Stimulated activated naive CD4-positive, alpha-beta T cell treated with Interleukin-2 at 50 U/mL for 16 hours (primary cell): Measurements from ENCODE around the gene PRTFDC1.
A peak's percentile ranks its signal among the peaks of the same experiment; 100 is the strongest.
"Not testable (repeated sequence)": the region's sequence is repeated elsewhere in the genome, so short reads cannot be mapped to it uniquely, and the experiment has no call there.

Source experiments
- DNase-seq: peaks from one replicate; lab custom pipeline; 2025; lab: John Stamatoyannopoulos, UW

The PRTFDC1 gene, protein sequence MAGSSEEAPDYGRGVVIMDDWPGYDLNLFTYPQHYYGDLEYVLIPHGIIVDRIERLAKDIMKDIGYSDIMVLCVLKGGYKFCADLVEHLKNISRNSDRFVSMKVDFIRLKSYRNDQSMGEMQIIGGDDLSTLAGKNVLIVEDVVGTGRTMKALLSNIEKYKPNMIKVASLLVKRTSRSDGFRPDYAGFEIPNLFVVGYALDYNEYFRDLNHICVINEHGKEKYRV

DNA sequence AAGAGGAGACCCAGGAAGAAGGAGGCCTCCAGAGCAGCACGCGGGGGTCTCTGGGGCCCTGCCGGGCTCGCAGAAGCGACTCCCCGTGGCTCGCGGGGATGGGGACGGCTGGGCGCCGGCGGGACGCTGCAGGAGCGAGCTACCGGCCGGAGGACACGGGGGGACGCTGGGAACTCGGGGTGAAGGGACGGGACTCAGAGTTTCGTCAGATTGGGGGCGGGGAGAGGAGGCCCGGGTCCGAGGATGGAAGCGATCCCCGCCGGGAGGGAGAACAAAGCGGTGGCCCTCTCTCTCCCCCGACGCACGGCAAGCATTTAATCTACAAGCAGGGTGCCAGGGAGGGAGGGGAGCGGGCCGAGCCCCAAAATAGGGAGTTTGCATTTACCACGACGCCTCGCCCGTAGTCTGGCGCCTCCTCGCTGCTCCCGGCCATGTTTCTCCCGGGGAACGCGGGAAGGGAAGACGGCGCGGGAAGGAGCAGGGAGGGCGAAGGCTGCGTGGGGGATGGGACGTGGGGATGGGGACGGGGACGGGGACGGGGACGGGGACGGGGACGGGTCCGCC lies at the start of gene PRTFDC1:
Gene PRTFDC1, minus strand, starts transcription at position 464 of the 564 bp plus-strand sequence. Its CDS starts 31 bp downstream, at position 433.
- DNase-seq: peak; percentile 30

DNA sequence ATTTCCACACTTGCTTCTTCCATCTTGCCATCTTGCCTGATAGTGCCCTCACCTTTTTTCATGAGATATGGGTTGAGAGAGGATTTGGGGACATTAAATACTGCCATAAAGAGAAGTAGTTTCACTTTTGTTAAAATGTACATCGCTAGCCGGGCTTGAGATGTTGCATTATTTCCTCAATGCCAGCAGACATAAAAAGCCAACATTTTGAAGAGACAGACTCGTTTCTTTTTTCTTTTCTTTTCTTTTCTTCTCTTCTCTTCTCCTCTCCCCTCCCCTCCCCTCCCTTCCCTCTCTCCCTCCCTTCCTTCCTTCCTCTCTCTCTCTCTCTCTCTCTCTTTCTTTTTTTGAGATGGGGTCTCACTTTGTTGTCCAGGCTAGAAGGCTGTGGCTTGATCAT lies 45.6 kb upstream of the PRTFDC1 start:
- DNase-seq: no peak

DNA sequence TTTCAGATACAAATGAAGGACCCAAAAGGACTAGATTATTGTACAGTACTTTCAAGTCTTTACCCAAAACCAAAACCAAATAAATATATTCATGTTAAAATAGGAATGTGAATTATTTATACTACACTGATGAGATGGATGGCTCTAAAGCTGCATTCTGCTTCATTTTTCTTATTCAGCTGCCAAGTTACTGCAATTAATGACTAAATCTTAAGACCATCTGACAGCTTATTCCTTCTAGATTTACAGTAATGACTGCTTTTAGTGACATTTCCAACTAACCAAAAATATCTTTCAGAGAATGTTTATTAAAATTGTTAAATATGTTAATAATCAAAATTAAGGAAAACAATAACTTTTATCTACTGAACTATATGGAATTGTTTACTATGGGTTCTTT lies 42.7 kb upstream of the PRTFDC1 start:
- no peak for DNase-seq

DNA sequence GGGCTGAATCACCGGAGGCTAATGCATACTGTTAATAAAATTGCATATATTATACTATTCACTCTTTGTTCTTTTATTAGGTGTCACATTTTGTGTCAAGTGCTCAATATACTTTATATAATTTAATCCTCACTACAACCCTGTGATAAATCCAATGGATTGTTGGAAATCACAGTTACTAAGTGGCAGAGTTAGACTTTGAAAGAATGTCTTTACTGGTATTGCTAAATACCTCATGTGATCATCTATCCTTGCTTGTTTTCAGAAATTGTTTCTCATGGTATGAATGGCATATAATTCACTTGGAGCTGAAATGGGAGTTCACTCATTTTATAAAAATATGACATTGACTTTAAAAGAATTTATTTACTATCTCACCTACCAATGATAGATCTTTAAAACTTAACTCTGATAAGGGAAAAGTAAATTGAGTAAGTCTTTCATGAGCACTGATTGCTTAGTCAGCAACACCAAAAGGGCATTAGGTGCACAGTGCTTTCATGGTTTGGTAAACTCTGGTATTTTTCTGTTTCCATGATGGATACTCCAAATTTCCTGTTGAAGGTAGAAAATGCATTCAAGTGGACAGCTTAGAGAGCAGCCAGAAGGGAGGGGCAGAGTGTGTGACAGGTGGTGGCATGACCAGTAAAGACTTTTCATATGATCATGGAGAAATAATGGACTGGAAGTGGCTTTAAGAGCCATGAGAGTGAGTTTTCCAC lies 41.0 kb upstream of the PRTFDC1 start:
- no peak for DNase-seq

DNA sequence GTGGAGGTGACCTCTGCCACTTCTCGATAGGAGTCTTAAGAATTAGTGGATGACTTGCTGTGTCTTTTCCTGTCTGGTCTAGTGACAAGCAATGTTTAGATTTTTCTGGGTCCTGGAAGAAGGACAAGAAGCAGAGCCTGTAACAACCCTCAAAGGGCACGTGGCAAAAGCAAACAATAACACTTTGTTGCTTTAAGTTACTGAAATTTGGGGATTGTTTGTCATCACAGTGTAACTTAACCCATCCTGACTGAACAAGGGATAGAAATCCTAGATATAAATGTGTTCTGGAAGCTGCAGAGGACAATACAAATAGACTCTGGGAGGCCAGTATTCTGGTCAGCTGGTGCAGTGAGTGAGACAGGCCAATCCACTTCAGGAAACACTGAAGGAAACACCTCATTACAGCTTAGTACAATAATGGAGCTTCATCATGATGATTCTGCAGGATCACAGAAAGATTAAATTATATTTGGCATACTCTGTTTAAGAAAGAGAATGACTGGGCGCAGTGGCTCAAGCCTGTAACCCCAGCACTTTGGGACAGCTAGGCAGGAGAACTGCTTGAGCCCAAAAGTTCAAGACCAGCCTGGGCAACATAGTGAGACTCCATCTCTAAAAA lies 40.2 kb upstream of the PRTFDC1 start:
- no peak for DNase-seq

DNA sequence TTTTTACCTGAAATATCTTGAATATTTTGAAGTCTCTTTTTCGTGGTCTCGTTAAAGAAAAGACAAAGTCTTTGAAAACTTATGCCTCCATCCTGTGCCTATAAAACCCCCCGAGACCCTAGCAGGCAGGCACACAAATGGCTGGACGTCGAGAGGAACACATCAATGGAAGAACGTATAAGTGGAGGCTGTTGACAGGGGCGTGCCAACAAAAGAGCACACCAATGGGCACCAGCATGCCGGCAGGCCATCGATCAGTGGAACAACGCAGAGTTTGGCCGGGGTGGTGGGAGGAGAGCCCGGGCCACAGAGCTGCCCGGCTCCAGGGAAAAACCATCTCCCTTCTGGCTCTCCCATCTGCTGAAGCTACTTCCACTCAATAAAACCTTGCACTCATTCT lies 38.9 kb upstream of the PRTFDC1 start:
- no peak for DNase-seq

DNA sequence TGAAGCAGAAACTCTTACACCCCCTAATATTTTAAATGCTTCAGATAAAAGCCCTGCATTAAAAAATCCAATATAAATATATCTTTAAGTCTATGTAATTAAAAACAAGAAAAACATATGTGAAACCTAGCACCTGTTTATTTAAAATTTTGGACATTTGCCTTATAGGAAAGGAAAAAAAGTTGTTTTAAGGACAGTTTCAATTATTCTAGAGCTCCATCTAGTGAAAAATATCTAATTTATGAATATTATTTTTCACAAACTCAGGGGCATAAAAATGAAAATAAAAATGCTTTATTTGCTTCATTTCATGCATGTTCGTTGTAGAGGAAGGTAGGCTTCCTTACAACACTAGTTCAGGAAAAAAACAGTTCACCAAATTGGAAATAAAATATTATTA lies 37.5 kb upstream of the PRTFDC1 start:
- no peak for DNase-seq

DNA sequence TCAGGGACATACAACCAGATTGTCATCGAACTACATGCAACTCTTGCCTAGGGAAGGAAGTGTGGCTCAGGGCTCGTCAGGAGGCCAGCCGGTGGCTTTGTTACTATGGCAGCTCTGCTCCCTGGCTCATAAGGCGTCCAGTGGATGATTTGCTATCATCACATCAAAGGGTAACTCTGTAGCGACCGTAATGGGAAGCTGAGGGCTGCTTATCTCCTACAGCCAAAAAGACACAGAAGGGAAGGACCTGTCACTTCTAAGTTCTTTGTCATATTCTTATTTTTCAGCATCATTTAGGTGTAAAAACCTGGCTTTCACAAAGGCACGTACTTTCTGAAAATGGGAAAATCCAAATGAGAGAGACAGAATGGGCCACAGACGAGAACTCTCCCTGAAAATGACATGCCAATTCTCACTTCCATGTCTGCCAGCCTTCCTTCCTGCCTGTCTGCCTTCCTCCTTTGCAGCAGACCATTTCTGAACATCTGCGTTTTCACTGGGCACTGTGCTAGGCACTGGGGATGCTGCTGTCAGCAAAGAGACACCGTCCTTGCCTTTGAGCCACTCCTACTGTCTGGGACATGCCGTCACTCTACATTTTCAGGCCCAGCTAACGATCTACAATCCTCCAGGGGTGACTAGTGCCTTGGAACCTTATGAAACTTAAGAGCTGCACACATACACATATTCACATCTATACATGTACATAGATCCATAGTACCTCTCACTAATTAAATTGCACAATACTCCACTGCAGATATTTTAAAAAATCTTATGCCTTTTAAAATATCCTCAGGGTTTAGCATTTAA lies 36.6 kb upstream of the PRTFDC1 start:
- no peak for DNase-seq

DNA sequence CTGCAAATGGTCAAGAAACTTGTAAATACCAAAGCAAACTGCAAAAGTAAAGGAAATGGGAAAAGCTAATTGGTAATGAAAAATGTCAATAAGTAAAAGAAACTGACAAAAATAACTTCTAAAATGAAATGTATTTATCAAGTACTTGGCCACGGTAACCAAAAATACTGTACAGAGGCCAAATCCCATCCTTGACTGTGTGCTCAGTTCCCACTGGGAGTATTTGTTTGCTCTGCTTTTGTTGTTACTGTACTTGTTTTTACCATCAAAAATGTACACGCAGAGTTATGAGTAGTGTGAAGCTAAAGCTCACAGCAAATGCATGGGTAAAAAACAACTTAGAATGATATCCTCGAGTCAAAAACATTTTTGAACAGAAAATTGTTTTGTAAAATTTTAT lies 32.5 kb upstream of the PRTFDC1 start:
- no peak for DNase-seq

DNA sequence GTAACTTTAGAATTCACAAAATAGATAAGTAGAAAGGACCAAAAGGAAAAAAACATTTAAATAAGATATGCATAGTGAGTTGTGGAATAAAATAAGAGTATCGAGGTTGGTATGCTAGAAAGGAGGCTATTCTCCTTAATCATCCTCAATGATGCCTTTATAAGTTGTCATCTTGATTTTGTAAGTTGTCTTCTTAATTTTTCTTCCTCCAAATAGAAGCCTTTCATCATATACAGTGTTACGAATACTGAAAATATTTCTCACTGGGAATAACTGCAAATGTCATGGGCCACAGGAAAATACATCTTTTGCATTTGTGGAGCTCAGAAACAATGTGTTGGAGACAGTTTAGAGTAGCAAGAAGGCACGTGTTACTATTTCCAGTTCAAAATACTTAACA lies 31.5 kb upstream of the PRTFDC1 start:
- DNase-seq: no peak

DNA sequence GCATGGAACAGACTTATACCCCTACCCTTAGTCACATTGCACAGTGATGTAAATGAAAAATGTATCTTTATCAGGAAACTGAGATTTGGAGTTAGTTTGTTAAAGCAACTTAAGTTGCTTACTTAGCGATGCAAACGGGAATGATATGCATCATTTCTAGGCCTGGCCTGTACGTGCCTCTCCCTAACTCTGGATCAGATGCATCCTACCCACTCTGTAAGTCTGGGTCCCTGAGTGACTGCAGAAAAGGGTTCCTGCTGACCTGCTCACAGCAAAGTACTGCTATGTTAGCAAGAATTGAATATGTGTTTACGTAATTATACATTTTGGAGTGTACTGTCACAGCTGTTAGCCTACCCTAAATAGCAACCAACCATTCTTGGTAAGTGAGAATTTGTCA lies 30.7 kb upstream of the PRTFDC1 start:
- DNase-seq: no peak

DNA sequence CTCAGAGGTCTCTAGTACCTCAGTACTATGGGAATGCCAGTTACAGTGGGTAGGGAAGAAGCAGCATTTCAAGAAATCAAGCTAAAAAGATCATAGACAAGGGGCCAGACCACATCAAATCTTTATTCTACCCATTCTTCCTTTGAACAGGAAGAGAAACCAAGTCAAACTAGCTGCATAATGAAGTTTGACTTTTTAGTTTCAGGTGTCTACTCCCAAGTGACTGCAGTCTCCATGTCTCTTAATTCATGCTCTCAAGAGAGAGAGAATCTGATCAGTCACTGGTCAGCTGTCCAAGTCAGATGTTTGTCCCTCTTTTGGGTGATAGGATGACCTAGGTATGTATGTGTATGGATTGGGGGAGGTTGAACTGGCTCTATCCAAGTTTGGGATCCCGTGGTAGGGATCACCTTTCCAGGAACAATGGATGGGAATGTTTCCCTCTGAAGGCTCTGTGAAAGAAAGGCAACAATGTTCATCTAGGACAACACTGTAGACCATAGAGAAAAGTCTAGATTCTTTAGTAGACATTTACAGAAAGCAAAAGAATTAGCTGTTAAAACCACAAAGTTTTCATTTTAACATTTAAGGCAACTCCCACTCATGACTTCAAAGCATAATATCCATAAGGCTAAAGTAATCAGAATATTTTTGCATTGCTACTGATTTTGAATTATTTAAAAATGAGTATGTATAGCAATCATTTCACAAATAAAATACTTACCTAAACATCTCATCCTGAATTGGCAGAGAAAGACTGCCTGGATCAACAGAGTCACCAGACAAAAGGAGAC lies 30.1 kb upstream of the PRTFDC1 start:
- no peak for DNase-seq

DNA sequence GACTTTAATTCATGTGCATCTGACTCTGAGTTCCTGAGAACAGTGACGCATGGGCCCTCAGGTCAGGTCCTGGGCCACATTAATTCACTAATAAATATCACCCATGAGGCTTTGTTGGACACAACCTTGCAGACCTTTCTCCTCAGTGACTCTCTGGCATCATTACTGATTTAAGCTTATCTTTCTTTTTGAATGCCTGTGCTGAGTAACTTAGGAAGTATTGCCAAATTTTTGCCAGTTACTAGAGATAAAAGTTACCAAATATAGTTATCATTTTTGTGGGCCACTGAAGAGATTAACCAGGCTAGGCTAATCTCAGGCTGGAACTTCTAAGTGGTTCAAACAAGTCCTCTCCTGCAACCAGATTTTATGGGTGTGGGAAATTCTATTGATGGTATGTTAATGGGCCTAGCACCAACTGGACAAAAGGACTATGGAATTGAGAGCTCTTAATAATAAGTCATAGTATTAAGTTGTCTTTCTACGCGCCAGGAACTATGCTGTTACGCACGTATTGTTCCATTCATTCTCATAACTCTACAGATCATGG lies 28.8 kb upstream of the PRTFDC1 start:
- DNase-seq: no peak

DNA sequence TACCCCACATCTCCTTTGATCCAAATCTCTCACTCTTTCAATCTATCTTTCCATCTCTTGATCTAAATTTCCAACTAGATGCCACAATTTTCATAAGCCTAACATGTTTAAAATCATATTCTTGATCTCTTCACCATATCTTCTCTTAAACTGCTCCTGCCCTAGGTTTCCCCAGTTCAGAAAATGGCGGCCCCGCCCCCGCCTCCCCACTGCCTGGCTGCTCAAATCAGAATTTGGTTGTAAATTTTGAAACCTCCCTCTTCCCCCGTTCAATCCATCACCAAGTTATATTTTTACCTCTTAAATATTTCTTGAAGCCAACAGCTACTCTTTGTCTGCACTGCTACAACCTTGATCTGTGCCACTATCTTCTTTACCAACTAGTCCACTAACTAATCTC lies 27.3 kb upstream of the PRTFDC1 start:
- DNase-seq: no peak

DNA sequence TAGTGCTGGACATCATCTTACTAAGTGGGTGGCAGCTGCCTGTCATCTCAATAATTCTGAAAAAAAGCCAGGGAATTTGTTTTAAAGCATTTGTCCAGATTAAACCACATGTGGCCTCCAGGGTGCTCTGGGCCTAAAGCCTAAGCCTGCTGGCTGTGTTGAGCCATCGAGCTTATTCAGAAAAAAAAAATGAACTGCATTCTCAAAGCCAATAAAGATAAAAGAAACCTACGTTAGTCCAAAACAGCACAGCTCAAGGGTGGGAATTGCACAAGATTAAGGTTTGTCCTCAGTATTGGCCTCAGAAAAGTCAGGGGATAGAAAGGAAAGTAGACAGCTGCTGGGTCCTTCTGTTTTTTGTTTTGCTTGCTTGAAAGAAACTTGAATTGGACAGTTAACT lies 22.6 kb upstream of the PRTFDC1 start:
- DNase-seq: no peak

DNA sequence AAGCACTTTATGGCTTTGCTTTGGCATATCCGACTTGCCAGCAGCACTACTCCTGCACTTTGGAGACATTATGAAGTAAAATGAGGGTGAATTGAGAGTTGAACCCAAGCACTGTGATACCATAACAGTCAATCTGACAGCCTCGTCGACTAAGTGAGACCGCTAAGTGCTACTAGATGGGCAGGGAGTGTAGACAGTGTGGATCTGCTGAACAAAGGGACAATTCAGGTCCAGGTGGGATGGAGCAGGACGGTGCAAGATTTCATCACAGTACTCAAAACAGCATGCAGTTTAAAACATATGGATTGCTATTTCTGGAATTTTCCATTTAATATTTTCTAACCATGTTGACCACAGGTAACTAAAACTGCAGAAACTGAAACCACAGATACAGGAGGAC lies 20.8 kb upstream of the PRTFDC1 start:
- DNase-seq: no peak

DNA sequence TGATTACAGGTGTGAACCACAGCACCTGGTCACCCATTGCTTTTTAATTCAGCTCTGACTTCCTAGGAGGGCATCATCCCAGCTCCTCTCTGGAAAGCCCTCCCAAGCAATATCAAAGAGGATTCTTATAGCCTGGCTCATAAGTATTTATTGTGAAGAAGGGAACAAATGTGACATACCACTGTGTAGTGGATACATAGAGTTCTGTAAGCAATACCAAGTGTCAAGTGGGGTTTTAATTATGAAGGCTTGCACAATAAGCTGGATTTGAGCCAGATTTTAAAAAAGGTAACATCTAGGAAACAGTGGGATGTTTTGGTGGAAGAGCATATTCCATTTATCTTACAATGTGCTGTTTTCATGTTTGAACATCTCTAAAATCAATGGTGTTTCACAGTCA lies 19.0 kb upstream of the PRTFDC1 start:
- DNase-seq: no peak

DNA sequence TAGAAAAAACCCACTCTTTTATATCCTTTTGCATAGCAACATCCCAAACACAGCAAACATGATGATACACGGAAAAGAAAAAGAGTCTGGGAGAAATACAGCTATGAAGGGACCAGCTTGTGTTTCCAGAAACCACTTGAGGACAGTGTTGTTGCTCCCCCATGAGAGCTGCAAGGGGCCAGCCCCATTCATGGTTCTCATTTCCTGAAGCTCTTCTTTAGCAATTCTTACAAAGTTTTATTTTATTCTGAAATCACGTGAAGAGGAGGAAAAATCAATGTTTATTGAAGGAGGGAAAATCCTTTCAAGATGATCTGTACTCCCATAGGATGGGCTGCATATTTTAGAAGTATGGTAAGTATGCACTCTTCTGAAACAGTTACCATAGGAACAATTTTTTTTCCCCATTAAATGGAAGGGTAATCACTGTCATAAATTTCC lies 17.5 kb upstream of the PRTFDC1 start:
- DNase-seq: no peak

DNA sequence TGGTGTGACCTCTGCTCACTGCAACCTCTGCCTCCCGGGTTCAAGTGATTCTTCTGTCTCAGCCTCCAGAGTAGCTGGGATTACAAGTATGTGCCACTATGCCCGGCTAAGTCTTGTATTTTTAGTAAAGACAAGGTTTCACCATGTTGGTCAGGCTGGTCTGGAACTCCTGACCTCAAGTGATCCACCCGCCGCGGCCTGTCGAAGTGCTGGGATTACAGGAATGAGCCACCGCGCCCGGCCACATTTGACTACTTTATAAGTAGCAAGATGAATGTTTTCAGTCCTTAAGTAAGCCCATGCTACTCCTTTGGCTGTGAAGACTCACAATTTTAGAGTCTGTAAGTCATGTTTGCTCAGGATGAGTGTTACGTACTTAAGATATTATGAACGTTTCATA lies 16.5 kb upstream of the PRTFDC1 start:
- DNase-seq: not testable (repeated sequence)

DNA sequence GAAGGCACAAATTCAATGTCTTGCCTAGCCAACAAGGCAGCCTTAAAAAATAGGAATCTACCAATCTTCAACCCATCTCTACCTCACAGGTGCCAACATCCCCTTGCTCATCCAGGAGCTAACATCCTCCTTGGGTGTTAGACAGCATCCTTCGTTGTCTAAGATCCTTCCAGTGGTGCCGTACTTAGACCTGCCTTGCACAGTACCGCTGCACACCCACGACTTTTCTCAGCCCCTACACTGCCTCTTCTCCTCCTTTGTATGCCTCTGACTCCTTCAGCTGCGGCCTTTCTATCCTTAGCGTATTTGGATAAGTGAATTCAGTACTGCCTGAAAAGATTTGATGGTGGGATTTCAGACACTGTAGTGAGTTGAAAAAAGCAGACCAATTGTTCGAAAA lies 15.9 kb upstream of the PRTFDC1 start:
- no peak for DNase-seq

DNA sequence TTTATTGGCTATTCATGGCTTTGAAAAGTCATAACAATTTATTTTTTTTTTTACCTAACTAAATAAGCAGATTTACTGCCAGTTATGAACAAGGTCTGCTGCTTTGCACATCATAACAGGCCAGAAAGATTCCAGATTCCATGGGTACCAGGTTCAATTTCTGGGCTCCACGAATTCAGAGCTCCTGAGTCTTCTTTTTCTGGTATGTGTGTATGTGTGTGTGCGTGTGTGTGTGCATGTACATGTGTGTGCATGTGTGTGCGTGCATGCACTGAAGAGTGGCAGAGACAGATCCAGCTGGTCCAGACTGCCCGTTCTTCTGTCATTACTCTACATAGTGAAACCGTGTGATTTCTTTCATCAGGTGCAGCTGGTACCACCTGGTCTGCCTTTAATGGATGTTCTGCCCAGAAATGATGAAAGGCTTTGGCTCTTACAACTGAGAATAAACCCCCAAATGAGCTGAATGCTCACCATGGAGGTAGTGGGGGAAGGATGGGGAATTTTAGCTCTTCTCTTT lies 14.6 kb upstream of the PRTFDC1 start:
- no peak for DNase-seq
